Lung (tissue), 12 donors: ENCODE measurements around the gene GALNT2. TPM values are rescaled to one million over a fixed set of nuclear protein-coding genes. Genes with fewer than 3 reads are reported as not detected.

ENCODE experiments used
- ATAC-seq: fragments of 200-7000 bp; cut with Tn5 transposase; one replicate; pipeline ENCODE4 v1.9.1; 2020; ENCODE audit warnings: moderate number of reproducible peaks; ENCODE audit not compliant: insufficient read depth, low FRiP score
- DNase-seq, 3 donors: peaks; one replicate each; pipeline ENCODE4 v3.0.0-alpha.2; 2013 to 2017
- H3K27ac ChIP-seq, 2 donors: one replicate each; pipeline ENCODE4 v1.5.1; 2013; ENCODE audit warnings: mild to moderate bottlenecking in 2 of 2, moderate library complexity in 2 of 2, control low read depth in 1 of 2, inconsistent platforms in 1 of 2, low read depth in 1 of 2, low read length in 1 of 2
- H3K27me3 ChIP-seq, 3 donors: one replicate each; pipeline ENCODE4 v1.5.1; 2013; ENCODE audit warnings: low read length in 2 of 3; ENCODE audit not compliant: control insufficient read depth in 3 of 3, insufficient read depth in 3 of 3
- H3K36me3 ChIP-seq, 4 donors: one replicate each; pipeline ENCODE4 v1.5.1; 2013; ENCODE audit warnings: low read length in 4 of 4, mild to moderate bottlenecking in 1 of 4, moderate library complexity in 1 of 4; ENCODE audit not compliant: control insufficient read depth in 4 of 4, insufficient read depth in 4 of 4
- H3K4me1 ChIP-seq, 5 donors: one replicate each; pipeline ENCODE4 v1.5.1; 2013; ENCODE audit warnings: low read length in 5 of 5, mild to moderate bottlenecking in 2 of 5, moderate library complexity in 1 of 5; ENCODE audit not compliant: control insufficient read depth in 5 of 5, insufficient read depth in 5 of 5
- H3K4me3 ChIP-seq: one replicate; pipeline ENCODE4 v1.5.1; 2013; ENCODE audit warnings: mild to moderate bottlenecking, control low read depth, moderate library complexity
- H3K9ac ChIP-seq, 2 donors: one replicate each; pipeline ENCODE4 v1.5.1; 2013; ENCODE audit warnings: low read length in 2 of 2, control low read depth in 1 of 2; ENCODE audit not compliant: insufficient read depth in 1 of 2
- H3K9me3 ChIP-seq, 4 donors: one replicate each; pipeline ENCODE4 v1.5.1; 2013; ENCODE audit warnings: low read length in 3 of 4, mild to moderate bottlenecking in 1 of 4, moderate library complexity in 1 of 4; ENCODE audit not compliant: control insufficient read depth in 4 of 4, insufficient read depth in 3 of 4
- CTCF ChIP-seq: IDR thresholded peaks from 2 replicates; pipeline ENCODE4 v1.5.1; 2012; ENCODE audit warnings: mild to moderate bottlenecking; ENCODE audit errors: control extremely low read depth, extremely low read depth
- WGBS, 2 donors: extraction: QIAGEN DNeasy Blood & Tissue Kit; methylation state at CpG; one replicate each; pipeline ENCODE4 v1.1.7; 2013; 5-methylcytosine and 5-hydroxymethylcytosine counted together
- polyA plus RNA-seq, 2 donors: library from polyadenylated mRNA; stranded (reverse); fragments of 200-250 nt; gene quantifications; one replicate each; pipeline ENCODE4 v1.2.1, GENCODE V29; 2013
- total RNA-seq, 2 donors: library from RNA; depleted of rRNA in 1 of 2; stranded (reverse); fragments of >200 nt in 1 of 2; gene quantifications; one replicate each; pipeline ENCODE4 v1.2.1, GENCODE V29; 2014 to 2021
- donor health status: control.
- donor health status: control.
- donor health status: Bipolar disorder and iron deficiency.
- donor health status: healthy.
- donor health status: DM: yes; HTN: yes; CAD: no.

The GALNT2 gene
- total and polyA plus RNA-seq, 4 donors: 23.1 to 101 (median 58.9) TPM

GRCh38 chr1:230321341-230321740 is 254.3 kb downstream of the GALNT2 start:
- Histone ChIP-seq H3K9me3 (peaks cover 0 to 2% (median 0%) of the 10 kb centered on the region in 4 donors), H3K4me3 (no peak overlapping the region), H3K27ac (no peak overlapping the region), H3K36me3 (no peaks in the 10 kb centered on the region), H3K27me3 (no peaks in the 10 kb centered on the region), H3K4me1 (peaks cover 0 to 5% (median 0%) of the 10 kb centered on the region in 5 donors), H3K9ac (no peak overlapping the region)
- no peak for DNase-seq
- no peak for ATAC-seq
- 97% methylated on average over 9 of the region's 9 CpGs for WGBS, 2 donors
- TF ChIP-seq CTCF: no peak

- Histone ChIP-seq H3K4me3 (no peak overlapping the region), H3K27ac (no peak overlapping the region), H3K27me3 (no peaks in the 10 kb centered on the region), H3K9ac (no peak overlapping the region), H3K4me1 (peaks cover 0 to 5% (median 0%) of the 10 kb centered on the region in 5 donors), H3K36me3 (no peaks in the 10 kb centered on the region), H3K9me3 (peaks cover 0 to 2% (median 0%) of the 10 kb centered on the region in 4 donors)
- ATAC-seq (no peak), DNase-seq (no peak)
- WGBS, 2 donors: 87 to 92% methylated on average over 18 of the region's 18 CpGs
- no peak for TF ChIP-seq CTCF
Observed at GRCh38 chr1:230321741-230322420, 254.8 kb downstream of the GALNT2 start.

- H3K36me3 ChIP-seq: no peaks in the 10 kb centered on the region
- no peak overlapping the region for H3K27ac ChIP-seq
- peaks cover 0 to 10% (median 0%) of the 10 kb centered on the region in 5 donors for H3K4me1 ChIP-seq
- peaks cover 0 to 2% (median 0%) of the 10 kb centered on the region in 4 donors for H3K9me3 ChIP-seq
- no peak for TF ChIP-seq CTCF
- 89 to 90% methylated on average over 15 of the region's 15 CpGs for WGBS, 2 donors
- H3K4me3 ChIP-seq: no peak overlapping the region
- ATAC-seq (no peak), DNase-seq (no peak)
- no peak overlapping the region for H3K9ac ChIP-seq
- H3K27me3 ChIP-seq: no peaks in the 10 kb centered on the region
Observed at GRCh38 chr1:230322421-230322756, 255.4 kb downstream of the GALNT2 start.
